ENCODE results near the gene HSPA12B.

Gene HSPA12B

GRCh38 chr20:3767427-3768341, 35.2 kb downstream of the HSPA12B start, which contains the start of gene ADISSP:
TSS of gene ADISSP (minus strand) at chr20:3767753. CDS start at chr20:3760100, 7,653 bp downstream.
- TF ChIP-seq CTCF (IDR thresholded peaks at IDR 0.05; ENCODE audit: low read depth, low read length) (peak; percentile 19), POLR2A (IDR thresholded peaks at IDR 0.05; ENCODE audit: extremely low read depth, insufficient read length) (peak; percentile 84), MYC (IDR thresholded peaks at IDR 0.05; ENCODE audit: low read depth, low read length) (peak; percentile 79)
- TF ChIP-seq, protein P1, sequence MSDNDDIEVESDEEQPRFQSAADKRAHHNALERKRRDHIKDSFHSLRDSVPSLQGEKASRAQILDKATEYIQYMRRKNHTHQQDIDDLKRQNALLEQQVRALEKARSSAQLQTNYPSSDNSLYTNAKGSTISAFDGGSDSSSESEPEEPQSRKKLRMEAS (IDR thresholded peaks at IDR 0.05; ENCODE audit: low read depth, low read length): peak; percentile 93
- DNase-seq (ENCODE audit: low read depth): no peak
- H3K4me3 ChIP-seq (ENCODE audit: low read depth, low read length): peak within 1 kb of the TSS; percentile 79

DNA sequence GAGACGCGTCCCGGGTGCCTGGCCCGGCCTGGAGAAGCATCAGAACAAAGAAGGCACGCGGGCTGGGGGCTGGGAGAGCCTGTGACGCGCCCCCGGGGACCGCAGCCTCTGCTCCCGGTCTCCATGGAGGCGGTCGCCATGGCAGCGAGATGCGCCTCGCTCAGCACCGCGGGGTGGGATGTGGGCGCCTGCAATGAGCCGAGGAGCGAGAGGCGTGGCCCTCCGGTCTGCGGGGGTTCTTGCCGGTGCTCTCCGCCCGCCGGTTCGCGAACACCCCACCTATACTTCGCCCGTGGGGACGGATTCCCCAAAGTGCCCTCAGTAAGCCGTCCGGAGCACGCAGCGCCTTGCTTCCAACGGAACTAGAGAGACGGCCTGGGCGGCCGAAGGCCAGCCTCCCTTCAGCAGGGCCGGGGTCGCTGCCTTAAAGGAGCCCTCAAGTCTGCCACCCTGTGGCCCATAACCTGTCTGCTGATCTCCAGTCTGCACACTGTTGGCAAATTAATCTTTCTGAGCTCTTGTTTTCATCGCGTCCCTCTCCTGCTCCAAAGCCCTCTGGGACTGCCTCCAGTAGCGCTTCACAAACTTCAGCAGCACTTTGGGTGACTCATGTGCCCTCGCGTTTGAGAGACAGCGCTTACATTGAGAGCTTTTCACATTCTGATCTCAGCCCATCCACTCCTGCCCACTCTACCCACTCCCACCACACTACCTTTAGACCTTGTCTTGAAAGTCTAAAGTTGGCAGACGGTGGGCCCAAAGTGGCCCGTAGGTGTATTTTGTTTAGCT, 36.1 kb downstream of the HSPA12B start:
- peak overlapping the region; percentile 76 for H3K4me3 ChIP-seq (ENCODE audit: low read depth, low read length)
- TF ChIP-seq POLR2A (IDR thresholded peaks at IDR 0.05; ENCODE audit: extremely low read depth, insufficient read length): no peak
- TF ChIP-seq, protein P1 (IDR thresholded peaks at IDR 0.05; ENCODE audit: low read depth, low read length): peak; percentile 29; the same call in 1 of the 2 replicates
- TF ChIP-seq CTCF (IDR thresholded peaks at IDR 0.05; ENCODE audit: low read depth, low read length): peak; percentile 61
- TF ChIP-seq MYC (IDR thresholded peaks at IDR 0.05; ENCODE audit: low read depth, low read length): peak; percentile 64
- peak; percentile 93 for DNase-seq (ENCODE audit: low read depth)

DNA sequence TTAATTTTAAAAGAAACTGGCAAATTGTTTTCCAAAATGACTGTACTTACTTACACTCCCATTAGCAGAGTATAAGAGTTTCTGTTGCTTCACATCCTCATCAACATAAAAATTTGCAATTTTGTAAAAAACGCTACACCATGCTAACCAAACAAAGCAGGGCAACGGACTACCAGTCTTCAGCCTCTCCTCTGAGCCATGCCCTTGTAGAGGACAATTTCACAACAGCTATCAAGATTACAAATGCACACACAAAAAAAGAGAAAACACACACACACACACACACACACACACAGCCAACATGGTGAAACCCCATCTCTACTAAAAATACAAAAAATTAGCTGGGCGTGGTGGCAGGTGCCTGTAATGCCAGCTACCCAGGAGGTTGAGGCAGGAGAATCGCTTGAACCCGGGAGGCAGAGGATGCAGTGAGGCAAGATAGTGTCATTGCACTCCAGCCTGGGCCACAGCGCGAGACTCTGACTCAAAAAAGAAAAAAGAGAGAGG, 39.1 kb downstream of the HSPA12B start:
- TF ChIP-seq, protein P1 (IDR thresholded peaks at IDR 0.05; ENCODE audit: low read depth, low read length): no peak
- TF ChIP-seq POLR2A (IDR thresholded peaks at IDR 0.05; ENCODE audit: extremely low read depth, insufficient read length): no peak
- TF ChIP-seq CTCF (IDR thresholded peaks at IDR 0.05; ENCODE audit: low read depth, low read length): no peak
- no peak for TF ChIP-seq MYC (IDR thresholded peaks at IDR 0.05; ENCODE audit: low read depth, low read length)
- DNase-seq (ENCODE audit: low read depth): no peak
- no peak overlapping the region for H3K4me3 ChIP-seq (ENCODE audit: low read depth, low read length)

DNA sequence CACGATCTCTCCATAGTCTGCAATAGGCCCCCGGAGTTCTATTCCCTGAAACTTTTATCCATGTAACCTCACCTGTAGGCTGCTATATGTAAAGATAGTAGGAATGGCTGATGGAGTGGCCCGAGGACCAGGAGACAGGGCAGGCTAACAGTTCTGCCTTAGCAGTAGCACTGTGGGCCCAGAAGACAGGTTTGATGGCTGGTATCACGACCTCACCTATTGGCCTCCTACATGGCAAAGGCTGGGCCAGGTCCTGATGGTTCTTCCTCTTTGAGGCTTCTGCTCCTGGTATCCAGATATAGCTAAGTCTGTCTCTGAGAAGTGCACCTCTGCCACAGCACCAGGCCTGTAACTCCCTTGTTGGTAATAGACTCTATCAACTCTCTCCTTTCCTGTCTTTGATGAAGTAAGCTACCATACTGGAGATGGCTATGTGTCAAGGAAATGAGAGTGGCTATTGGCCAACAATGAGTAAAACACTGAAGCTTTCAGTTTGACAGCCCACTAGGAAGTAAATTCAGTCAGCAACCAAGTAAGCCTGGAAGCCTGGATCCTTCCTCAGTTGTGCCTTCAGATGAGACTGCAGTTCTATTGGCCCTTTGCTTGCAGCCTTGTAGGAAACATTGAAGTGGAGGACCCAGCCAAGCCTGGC, 43.1 kb downstream of the HSPA12B start:
- TF ChIP-seq CTCF (IDR thresholded peaks at IDR 0.05; ENCODE audit: low read depth, low read length) (no peak), MYC (IDR thresholded peaks at IDR 0.05; ENCODE audit: low read depth, low read length) (no peak), POLR2A (IDR thresholded peaks at IDR 0.05; ENCODE audit: extremely low read depth, insufficient read length) (no peak)
- TF ChIP-seq, protein P1 (IDR thresholded peaks at IDR 0.05; ENCODE audit: low read depth, low read length): no peak
- DNase-seq (ENCODE audit: low read depth): no peak
- H3K4me3 ChIP-seq (ENCODE audit: low read depth, low read length): no peak overlapping the region

- no peak for DNase-seq (ENCODE audit: low read depth)
- TF ChIP-seq CTCF (IDR thresholded peaks at IDR 0.05; ENCODE audit: low read depth, low read length) (no peak), MYC (IDR thresholded peaks at IDR 0.05; ENCODE audit: low read depth, low read length) (no peak), POLR2A (IDR thresholded peaks at IDR 0.05; ENCODE audit: extremely low read depth, insufficient read length) (no peak)
- TF ChIP-seq, protein P1 (IDR thresholded peaks at IDR 0.05; ENCODE audit: low read depth, low read length): no peak
- no peak overlapping the region for H3K4me3 ChIP-seq (ENCODE audit: low read depth, low read length)
Observed at GRCh38 chr20:3777381-3777715, 44.9 kb downstream of the HSPA12B start.

Measured in NB4 (cell line).